ENCODE results near the gene MTG2. TPM values are rescaled to one million over a fixed set of nuclear protein-coding genes. Genes with fewer than 3 reads are reported as not detected.

The MTG2 gene
- total RNA-seq = 32.9 and 34.6 TPM in 2 replicates
- long read RNA-seq, partial matches to known transcripts = 8 of 17 reads
- long read RNA-seq, other reads (novel, unspliced or antisense) = 4 of 17 reads

DNA sequence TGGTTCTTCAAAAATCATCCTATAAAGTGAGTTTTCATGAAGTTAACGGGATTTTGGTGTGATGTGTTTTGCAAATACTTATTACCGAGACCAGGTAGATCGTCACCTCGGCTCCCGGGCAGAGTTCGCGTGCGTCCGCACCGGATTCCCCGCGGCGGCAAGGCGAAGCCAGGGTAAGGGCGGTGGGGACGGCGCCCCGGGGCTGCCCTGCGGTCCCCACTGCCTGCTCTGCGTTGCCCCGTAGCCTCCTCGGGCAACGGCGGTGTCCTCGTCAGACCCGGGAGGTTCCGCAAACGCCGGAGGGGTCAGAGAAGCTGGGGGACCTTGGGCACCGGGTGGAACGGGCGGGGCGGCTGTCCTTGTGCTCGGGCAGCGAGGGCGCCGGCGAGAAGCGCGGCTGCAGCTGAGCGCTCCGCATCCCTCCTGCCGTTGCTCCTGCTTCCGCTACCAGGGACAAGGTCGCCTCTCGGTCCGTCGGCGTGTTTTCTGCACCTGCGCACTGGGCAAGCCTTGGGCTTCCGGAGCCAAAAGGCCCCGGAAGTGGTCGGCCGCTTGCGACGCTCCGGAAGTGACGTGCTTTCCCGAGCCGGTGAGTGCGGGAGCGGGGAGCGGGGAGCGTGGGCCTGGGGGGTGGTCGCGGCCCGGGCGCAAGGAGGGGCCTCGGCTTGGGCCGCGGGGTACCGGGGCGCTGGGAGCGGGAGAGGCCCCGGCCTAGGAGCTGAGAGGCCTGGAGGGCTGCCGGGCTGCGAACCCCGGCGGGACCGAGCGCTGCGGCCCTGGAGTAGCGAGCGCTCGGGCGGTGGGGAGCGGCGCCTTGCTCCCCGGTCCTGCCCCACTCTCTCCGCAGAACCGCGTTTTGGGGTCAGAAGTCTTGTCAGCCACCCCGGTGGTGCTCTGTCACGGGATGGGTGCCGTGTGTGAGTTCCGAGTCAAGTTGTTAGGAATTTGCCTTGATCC lies at the start of gene MTG2:
MTG2 (plus strand) TSS at position 560 of the 957 bp plus-strand sequence. CDS start 10,393 bp downstream, outside the sequence.
- H3K4me1 Mint-ChIP-seq = peaks cover 25% of the 10 kb centered on the region
- H3K4me3 Mint-ChIP-seq = peak within 1 kb of the TSS; percentile 94
- peak within 1 kb of the TSS; percentile 94 for H3K27ac Mint-ChIP-seq (ENCODE audit: unreplicated experiment)
- no peaks in the 10 kb centered on the region for H3K9me3 Mint-ChIP-seq
- H3K36me3 Mint-ChIP-seq (ENCODE audit: low read depth) = peaks cover 6% of the 10 kb centered on the region
- TF ChIP-seq, protein P1, sequence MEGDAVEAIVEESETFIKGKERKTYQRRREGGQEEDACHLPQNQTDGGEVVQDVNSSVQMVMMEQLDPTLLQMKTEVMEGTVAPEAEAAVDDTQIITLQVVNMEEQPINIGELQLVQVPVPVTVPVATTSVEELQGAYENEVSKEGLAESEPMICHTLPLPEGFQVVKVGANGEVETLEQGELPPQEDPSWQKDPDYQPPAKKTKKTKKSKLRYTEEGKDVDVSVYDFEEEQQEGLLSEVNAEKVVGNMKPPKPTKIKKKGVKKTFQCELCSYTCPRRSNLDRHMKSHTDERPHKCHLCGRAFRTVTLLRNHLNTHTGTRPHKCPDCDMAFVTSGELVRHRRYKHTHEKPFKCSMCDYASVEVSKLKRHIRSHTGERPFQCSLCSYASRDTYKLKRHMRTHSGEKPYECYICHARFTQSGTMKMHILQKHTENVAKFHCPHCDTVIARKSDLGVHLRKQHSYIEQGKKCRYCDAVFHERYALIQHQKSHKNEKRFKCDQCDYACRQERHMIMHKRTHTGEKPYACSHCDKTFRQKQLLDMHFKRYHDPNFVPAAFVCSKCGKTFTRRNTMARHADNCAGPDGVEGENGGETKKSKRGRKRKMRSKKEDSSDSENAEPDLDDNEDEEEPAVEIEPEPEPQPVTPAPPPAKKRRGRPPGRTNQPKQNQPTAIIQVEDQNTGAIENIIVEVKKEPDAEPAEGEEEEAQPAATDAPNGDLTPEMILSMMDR (conservative IDR thresholded peaks at IDR 0.05) = no peak
- DNase-seq (ENCODE audit: low read depth, low spot score) = peak; percentile 86
- no peaks in the 10 kb centered on the region for H3K27me3 Mint-ChIP-seq (ENCODE audit: low read depth)

GRCh38 chr20:62133051-62133845 lies 49.6 kb upstream of the MTG2 start:
- peaks cover 32% of the 10 kb centered on the region for H3K36me3 Mint-ChIP-seq (ENCODE audit: low read depth)
- H3K4me3 Mint-ChIP-seq = peak overlapping the region; percentile 45
- no peaks in the 10 kb centered on the region for H3K4me1 Mint-ChIP-seq
- H3K27me3 Mint-ChIP-seq (ENCODE audit: low read depth) = no peaks in the 10 kb centered on the region
- TF ChIP-seq, protein P1 (conservative IDR thresholded peaks at IDR 0.05) = no peak
- H3K9me3 Mint-ChIP-seq = no peaks in the 10 kb centered on the region
- DNase-seq (ENCODE audit: low read depth, low spot score) = no peak
- H3K27ac Mint-ChIP-seq (ENCODE audit: unreplicated experiment) = no peak overlapping the region

DNA sequence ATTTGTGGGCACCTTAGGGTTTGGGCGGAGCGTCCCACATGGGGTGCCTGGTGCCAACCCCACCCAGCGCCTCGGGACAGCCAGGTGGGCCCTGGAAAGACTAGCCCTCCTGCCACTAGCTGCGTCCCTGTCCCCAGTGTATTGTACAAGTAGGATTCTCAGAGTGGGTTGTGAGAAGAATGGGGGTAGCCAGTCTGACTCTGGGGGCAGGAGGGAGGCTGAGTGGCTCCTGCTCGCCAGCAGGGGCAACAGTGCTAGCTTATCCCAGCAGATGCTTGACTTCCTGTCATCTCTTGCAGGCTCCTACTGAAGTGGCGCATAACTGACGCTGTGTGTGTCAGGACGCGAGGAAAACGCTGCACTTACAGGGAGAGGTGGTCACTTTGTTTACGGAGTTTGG lies 49.0 kb upstream of the MTG2 start:
- TF ChIP-seq, protein P1 (conservative IDR thresholded peaks at IDR 0.05) = no peak
- no peak for DNase-seq (ENCODE audit: low read depth, low spot score)
- Mint-ChIP-seq H3K27ac (ENCODE audit: unreplicated experiment) (no peak overlapping the region), H3K36me3 (ENCODE audit: low read depth) (peaks cover 31% of the 10 kb centered on the region), H3K9me3 (no peaks in the 10 kb centered on the region), H3K4me3 (peak overlapping the region; percentile 45), H3K27me3 (ENCODE audit: low read depth) (no peaks in the 10 kb centered on the region), H3K4me1 (no peaks in the 10 kb centered on the region)

DNA sequence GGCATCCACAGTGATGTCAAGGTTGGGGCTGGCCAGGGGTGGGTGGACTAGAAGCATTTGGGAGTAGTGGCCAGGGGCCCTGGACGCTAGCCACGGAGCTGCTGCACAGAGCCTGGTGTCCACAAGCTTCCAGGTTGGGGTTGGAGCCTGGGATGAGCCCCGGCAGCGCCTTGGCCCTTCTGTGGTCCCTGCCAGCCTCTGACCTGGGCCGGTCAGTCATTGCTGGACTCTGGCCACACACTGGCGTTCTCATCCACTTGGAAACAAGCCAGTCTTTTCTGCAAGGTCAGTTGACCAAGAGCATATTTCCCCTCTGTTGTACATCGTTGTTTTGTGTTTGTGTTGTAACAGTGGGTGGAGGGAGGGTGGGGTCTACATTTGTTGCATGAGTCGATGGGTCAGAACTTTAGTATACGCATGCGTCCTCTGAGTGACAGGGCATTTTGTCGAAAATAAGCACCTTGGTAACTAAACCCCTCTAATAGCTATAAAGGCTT lies 48.0 kb upstream of the MTG2 start:
- no peak overlapping the region for H3K27ac Mint-ChIP-seq (ENCODE audit: unreplicated experiment)
- H3K27me3 Mint-ChIP-seq (ENCODE audit: low read depth) = no peaks in the 10 kb centered on the region
- no peaks in the 10 kb centered on the region for H3K4me1 Mint-ChIP-seq
- H3K9me3 Mint-ChIP-seq = no peaks in the 10 kb centered on the region
- no peak overlapping the region for H3K4me3 Mint-ChIP-seq
- peaks cover 31% of the 10 kb centered on the region for H3K36me3 Mint-ChIP-seq (ENCODE audit: low read depth)
- TF ChIP-seq, protein P1 (conservative IDR thresholded peaks at IDR 0.05) = no peak
- DNase-seq (ENCODE audit: low read depth, low spot score) = no peak

DNA sequence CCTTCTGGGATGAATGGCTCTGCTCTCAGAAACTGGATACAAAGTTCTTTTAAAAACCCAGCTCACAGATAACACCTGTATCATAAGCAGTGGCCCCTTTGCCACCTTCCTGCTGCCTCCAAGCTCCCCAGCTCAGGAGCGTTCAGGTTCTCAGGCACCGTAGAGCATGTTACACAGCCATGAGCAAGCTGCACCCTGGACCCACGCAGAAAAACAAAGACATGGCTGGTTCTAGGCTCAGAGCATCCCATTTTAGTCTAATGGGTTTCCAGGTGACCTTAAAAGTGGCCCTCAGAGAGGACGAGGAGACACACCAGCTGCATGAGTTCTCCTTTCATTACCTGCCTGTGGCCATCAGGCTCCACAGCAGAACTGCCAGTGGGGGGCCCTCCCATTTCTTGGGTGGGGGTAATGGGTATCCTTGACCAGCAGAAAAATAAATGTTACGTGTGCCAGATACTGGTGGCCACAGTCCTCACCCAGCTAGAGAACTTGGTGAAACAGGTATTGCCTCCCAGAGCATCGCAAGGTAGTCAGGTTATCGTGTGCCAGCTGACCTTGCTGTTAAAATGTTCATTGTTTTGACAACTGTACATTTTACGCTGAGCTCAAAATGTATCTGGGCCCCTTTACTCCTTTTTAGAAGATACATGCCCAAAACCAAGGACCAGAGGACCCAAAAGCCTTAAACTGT lies 47.1 kb upstream of the MTG2 start:
- H3K4me3 Mint-ChIP-seq = peak overlapping the region; percentile 67

More for the DNA sequence above, 47.1 kb upstream of the MTG2 start:
- peaks cover 29% of the 10 kb centered on the region for H3K36me3 Mint-ChIP-seq (ENCODE audit: low read depth)
- H3K27ac Mint-ChIP-seq (ENCODE audit: unreplicated experiment) = no peak overlapping the region
- peaks cover 6% of the 10 kb centered on the region for H3K4me1 Mint-ChIP-seq
- DNase-seq (ENCODE audit: low read depth, low spot score) = no peak
- no peaks in the 10 kb centered on the region for H3K9me3 Mint-ChIP-seq
- H3K27me3 Mint-ChIP-seq (ENCODE audit: low read depth) = no peaks in the 10 kb centered on the region
- TF ChIP-seq, protein P1 (conservative IDR thresholded peaks at IDR 0.05) = no peak
